Fibroblast of skin of right biceps (primary cell): Measurements from ENCODE around the gene MMS19.
"Not testable (repeated sequence)": the region's sequence is repeated elsewhere in the genome, so short reads cannot be mapped to it uniquely, and the experiment has no call there.

Source experiments
- DNase-seq: peaks from one replicate; pipeline ENCODE4 v3.0.0-alpha.2; 2013

The MMS19 gene

GRCh38 chr10:97528876-97529275 lies 30.7 kb upstream of the MMS19 start:
- not testable (repeated sequence) for DNase-seq

GRCh38 chr10:97525683-97526110 lies 27.5 kb upstream of the MMS19 start:
- no peak for DNase-seq

GRCh38 chr10:97525086-97525485 lies 26.9 kb upstream of the MMS19 start:
- DNase-seq = no peak

- no peak for DNase-seq
These were observed 24.7 kb upstream of the MMS19 start for GRCh38 chr10:97522937-97523336.

GRCh38 chr10:97522071-97522470 lies 23.8 kb upstream of the MMS19 start:
- DNase-seq = no peak

- no peak for DNase-seq
These were observed 22.9 kb upstream of the MMS19 start for GRCh38 chr10:97520978-97521761.

GRCh38 chr10:97520520-97520919 lies 22.3 kb upstream of the MMS19 start:
- no peak for DNase-seq

GRCh38 chr10:97519342-97519741 lies 21.1 kb upstream of the MMS19 start:
- DNase-seq = peak; percentile 28

GRCh38 chr10:97518301-97519043 lies 20.2 kb upstream of the MMS19 start:
- peak; percentile 24 for DNase-seq

- DNase-seq = no peak
These were observed 19.6 kb upstream of the MMS19 start for GRCh38 chr10:97517778-97518300.

- DNase-seq = no peak
These were observed 19.0 kb upstream of the MMS19 start for GRCh38 chr10:97517096-97517750.

GRCh38 chr10:97515271-97515978 lies 17.2 kb upstream of the MMS19 start:
- DNase-seq = no peak

- DNase-seq = no peak
These were observed 16.1 kb upstream of the MMS19 start for GRCh38 chr10:97514344-97514743.

GRCh38 chr10:97512993-97513392 lies 14.8 kb upstream of the MMS19 start:
- DNase-seq = no peak

- DNase-seq = no peak
These were observed 13.7 kb upstream of the MMS19 start for GRCh38 chr10:97511711-97512440.

GRCh38 chr10:97510686-97511085 lies 12.5 kb upstream of the MMS19 start:
- DNase-seq = no peak

- no peak for DNase-seq
These were observed 11.0 kb upstream of the MMS19 start for GRCh38 chr10:97509120-97509680.

GRCh38 chr10:97508342-97508741 lies 10.1 kb upstream of the MMS19 start:
- DNase-seq = peak; percentile 50

- DNase-seq = no peak
These were observed 8.2 kb upstream of the MMS19 start for GRCh38 chr10:97506199-97506991.

GRCh38 chr10:97505152-97505551 lies 6.9 kb upstream of the MMS19 start:
- no peak for DNase-seq

GRCh38 chr10:97503406-97503805 lies 5.2 kb upstream of the MMS19 start:
- DNase-seq = no peak
